Activated T-helper 2 cell treated with anti-CD3 and anti-CD28 coated beads, Interferon-gamma antibody, Interleukin-2, Interleukin-4, amounts not matched to agents 10 μg/mL and 5 μg/mL and 100 μg/mL, durations not matched to agents 14 hours and 24 hours and 36 hours (primary cell): ENCODE measurements around the gene SLC17A9. TPM values are rescaled to one million over a fixed set of nuclear protein-coding genes. Genes with fewer than 3 reads are reported as not detected.

Experiments
- DNase-seq: peaks from one replicate; pipeline ENCODE4 v3.0.0; 2021; ENCODE audit warnings: low spot score
- H3K27ac Mint-ChIP-seq: one replicate; pipeline ENCODE4 v1.8.0; 2021; ENCODE audit warnings: mixed read lengths
- H3K27me3 Mint-ChIP-seq: one replicate; pipeline ENCODE4 v1.8.0; 2021; ENCODE audit warnings: low read depth, mixed read lengths
- H3K36me3 Mint-ChIP-seq: one replicate; pipeline ENCODE4 v1.8.0; 2021; ENCODE audit warnings: low read depth, mixed read lengths
- H3K4me1 Mint-ChIP-seq: one replicate; pipeline ENCODE4 v1.8.0; 2021; ENCODE audit warnings: low read depth, mixed read lengths
- H3K4me3 Mint-ChIP-seq: one replicate; pipeline ENCODE4 v1.8.0; 2021; ENCODE audit warnings: low read depth, mild to moderate bottlenecking, moderate library complexity, mixed read lengths
- H3K9me3 Mint-ChIP-seq: one replicate; pipeline ENCODE4 v1.8.0; 2021; ENCODE audit warnings: mixed read lengths
- intact Hi-C: fragments of 100-400 bp; cut with micrococcal nuclease; formaldehyde crosslinking; loops from one replicate; pipeline ENCODE4 v1.15.1; 2023
- total RNA-seq: library from RNA; stranded (reverse); gene quantifications from 2 replicates; pipeline ENCODE4 v1.2.3, GENCODE V29; 2022

The SLC17A9 gene
- total RNA-seq, 1 donor from 2014 or later = 21.4 TPM

- Mint-ChIP-seq H3K4me1 (peaks cover 13% of the 10 kb centered on the region), H3K36me3 (no peaks in the 10 kb centered on the region), H3K27ac (no peak overlapping the region), H3K4me3 (no peak overlapping the region), H3K9me3 (no peaks in the 10 kb centered on the region), H3K27me3 (peaks cover 37% of the 10 kb centered on the region)
- peak; percentile 77 for DNase-seq
- intact Hi-C loops = loop anchor here (1.0 kb wide), 1 partner anchor 37 kb away; no protein-coding TSS in a partner anchor
Observed at GRCh38 chr20:62971950-62972844, 19.7 kb downstream of the SLC17A9 start.

- Mint-ChIP-seq H3K27ac (no peak overlapping the region), H3K9me3 (no peaks in the 10 kb centered on the region), H3K27me3 (peaks cover 37% of the 10 kb centered on the region), H3K36me3 (no peaks in the 10 kb centered on the region), H3K4me3 (no peak overlapping the region), H3K4me1 (peaks cover 22% of the 10 kb centered on the region)
- intact Hi-C loops = loop anchor here (1.0 kb wide), 1 partner anchor 36 kb away; no protein-coding TSS in a partner anchor
- no peak for DNase-seq
Observed at GRCh38 chr20:62972845-62973745, 20.6 kb downstream of the SLC17A9 start.

- DNase-seq = no peak
- no peak overlapping the region for H3K4me3 Mint-ChIP-seq
- H3K27ac Mint-ChIP-seq = no peak overlapping the region
- no peaks in the 10 kb centered on the region for H3K36me3 Mint-ChIP-seq
- no peaks in the 10 kb centered on the region for H3K9me3 Mint-ChIP-seq
- intact Hi-C loops = no loop called here
- H3K4me1 Mint-ChIP-seq = peaks cover 26% of the 10 kb centered on the region
- peaks cover 50% of the 10 kb centered on the region for H3K27me3 Mint-ChIP-seq
Observed at GRCh38 chr20:62975251-62975760, 22.8 kb downstream of the SLC17A9 start.

- Mint-ChIP-seq H3K27ac (no peak overlapping the region), H3K9me3 (no peaks in the 10 kb centered on the region), H3K36me3 (no peaks in the 10 kb centered on the region), H3K4me3 (no peak overlapping the region), H3K27me3 (peaks cover 54% of the 10 kb centered on the region), H3K4me1 (peaks cover 26% of the 10 kb centered on the region)
- DNase-seq = no peak
- intact Hi-C loops = no loop called here
Observed at GRCh38 chr20:62975812-62976508, 23.5 kb downstream of the SLC17A9 start.

- Mint-ChIP-seq H3K4me1 (peaks cover 24% of the 10 kb centered on the region), H3K9me3 (no peaks in the 10 kb centered on the region), H3K27me3 (peaks cover 52% of the 10 kb centered on the region), H3K27ac (no peak overlapping the region), H3K36me3 (no peaks in the 10 kb centered on the region), H3K4me3 (no peak overlapping the region)
- DNase-seq = no peak
- intact Hi-C loops = no loop called here
Observed at GRCh38 chr20:62976886-62977285, 24.4 kb downstream of the SLC17A9 start.

- no peaks in the 10 kb centered on the region for H3K9me3 Mint-ChIP-seq
- no peak overlapping the region for H3K27ac Mint-ChIP-seq
- peak overlapping the region; percentile 37 for H3K4me3 Mint-ChIP-seq
- no peaks in the 10 kb centered on the region for H3K36me3 Mint-ChIP-seq
- H3K27me3 Mint-ChIP-seq = peaks cover 49% of the 10 kb centered on the region
- intact Hi-C loops = no loop called here
- H3K4me1 Mint-ChIP-seq = peaks cover 20% of the 10 kb centered on the region
- peak; percentile 65 for DNase-seq
Observed at GRCh38 chr20:62977613-62978560, 25.4 kb downstream of the SLC17A9 start.

GRCh38 chr20:62978561-62978943 is 26.0 kb downstream of the SLC17A9 start:
- intact Hi-C loops = no loop called here
- DNase-seq = no peak
- Mint-ChIP-seq H3K27ac (no peak overlapping the region), H3K27me3 (peaks cover 49% of the 10 kb centered on the region), H3K36me3 (no peaks in the 10 kb centered on the region), H3K4me1 (peaks cover 22% of the 10 kb centered on the region), H3K9me3 (no peaks in the 10 kb centered on the region), H3K4me3 (peak overlapping the region; percentile 37)

GRCh38 chr20:62979310-62979709 is 26.8 kb downstream of the SLC17A9 start:
- Mint-ChIP-seq H3K27ac (no peak overlapping the region), H3K27me3 (peaks cover 50% of the 10 kb centered on the region), H3K9me3 (no peaks in the 10 kb centered on the region), H3K4me1 (peaks cover 22% of the 10 kb centered on the region), H3K4me3 (no peak overlapping the region), H3K36me3 (no peaks in the 10 kb centered on the region)
- intact Hi-C loops = no loop called here
- no peak for DNase-seq

- H3K4me1 Mint-ChIP-seq = peaks cover 22% of the 10 kb centered on the region
- H3K27ac Mint-ChIP-seq = no peak overlapping the region
- intact Hi-C loops = no loop called here
- DNase-seq = no peak
- no peaks in the 10 kb centered on the region for H3K36me3 Mint-ChIP-seq
- H3K4me3 Mint-ChIP-seq = no peak overlapping the region
- no peaks in the 10 kb centered on the region for H3K9me3 Mint-ChIP-seq
- peaks cover 50% of the 10 kb centered on the region for H3K27me3 Mint-ChIP-seq
Observed at GRCh38 chr20:62979876-62980373, 27.4 kb downstream of the SLC17A9 start.

GRCh38 chr20:62980380-62980960 is 28.0 kb downstream of the SLC17A9 start:
- intact Hi-C loops = no loop called here
- Mint-ChIP-seq H3K27ac (no peak overlapping the region), H3K27me3 (peaks cover 50% of the 10 kb centered on the region), H3K4me1 (peaks cover 22% of the 10 kb centered on the region), H3K9me3 (no peaks in the 10 kb centered on the region), H3K4me3 (no peak overlapping the region), H3K36me3 (no peaks in the 10 kb centered on the region)
- DNase-seq = no peak

GRCh38 chr20:62980970-62981369 is 28.5 kb downstream of the SLC17A9 start:
- H3K27ac Mint-ChIP-seq = no peak overlapping the region
- intact Hi-C loops = no loop called here
- H3K9me3 Mint-ChIP-seq = no peaks in the 10 kb centered on the region
- peaks cover 50% of the 10 kb centered on the region for H3K27me3 Mint-ChIP-seq
- no peak overlapping the region for H3K4me3 Mint-ChIP-seq
- DNase-seq = peak; percentile 32
- no peaks in the 10 kb centered on the region for H3K36me3 Mint-ChIP-seq
- H3K4me1 Mint-ChIP-seq = peaks cover 22% of the 10 kb centered on the region
